K562 (cell line): Measurements from ENCODE around the gene ST8SIA2. TPM values are rescaled to one million over a fixed set of nuclear protein-coding genes. Genes with fewer than 3 reads are reported as not detected.

Experiments
- ATAC-seq: fragments of 200-7000 bp; cut with Tn5 transposase; 3 replicates; pipeline ENCODE4 v1.9.1; 2020; ENCODE audit warnings: moderate library complexity
- BruUV-seq: library from RNA; stranded (reverse); fragments of 400-500 nt; replicated peaks from 2 replicates; lab custom pipeline; 2021; lab: Mats Ljungman, UMichigan
- CTCF ChIA-PET: fragments of 300-600 bp; formaldehyde crosslinking; extraction: SDS; loops from one replicate; lab custom pipeline; 2021; ENCODE audit warnings: low intra/inter-chr PET ratio; lab: Yijun Ruan, JAX
- POLR2A ChIA-PET: fragments of 300-600, 350-650 bp; sonication (Branson Sonifier 250); formaldehyde crosslinking; extraction: SDS; loops from one replicate; lab custom pipeline; 2021; ENCODE audit warnings: antibody characterized with exemption, inconsistent platforms; lab: Yijun Ruan, JAX
- DNase-seq, 4 experiments: peaks; one replicate each; pipeline versions ENCODE4 v3.0.0 to v3.0.0-alpha.2; 2011 to 2018; ENCODE audit warnings: low spot score in 3 of 4, mixed read lengths in 3 of 4; ENCODE audit errors: extremely low read depth in 1 of 4
- FAIRE-seq: peaks from 2 replicates; lab custom pipeline; 2011; peaks lifted over from hg19 to GRCh38; lab: Jason Lieb, UNC
- H2AFZ ChIP-seq: 2 replicates; pipeline ENCODE4 v1.6.0; 2011; ENCODE audit warnings: low read depth, low read length, control low read depth, inconsistent platforms
- H3K27ac ChIP-seq: fragments of 200-600 bp; 3 replicates; pipeline ENCODE4 v1.8.0; 2011; ENCODE audit warnings: low read depth, mild to moderate bottlenecking, control low read depth, inconsistent platforms, low read length, moderate library complexity, mixed read lengths; ENCODE audit errors: extremely low read depth
- H3K27me3 ChIP-seq, 2 experiments: fragments of 300-600 bp in 1 of 2; 2 replicates in 1 of 2; 3 replicates in 1 of 2; pipeline versions ENCODE4 v1.6.0 to v1.8.0; 2011; ENCODE audit warnings: inconsistent platforms in 2 of 2, low read length in 2 of 2, mild to moderate bottlenecking in 1 of 2, mixed read lengths in 1 of 2, moderate library complexity in 1 of 2; ENCODE audit not compliant: control insufficient read depth in 2 of 2, insufficient read depth in 2 of 2
- H3K36me3 ChIP-seq: fragments of 300-600 bp; 3 replicates; pipeline ENCODE4 v1.8.0; 2011; ENCODE audit warnings: mild to moderate bottlenecking, low read length, inconsistent platforms; ENCODE audit not compliant: control insufficient read depth, insufficient read depth
- H3K4me1 ChIP-seq, 2 experiments: fragments of 200-600 bp in 1 of 2; replicated peaks in 1 of 2; 2 replicates in 1 of 2; 3 replicates in 1 of 2; pipeline versions ENCODE4 v1.5.1 to v1.8.0; 2011; ENCODE audit warnings: inconsistent platforms in 2 of 2, low read length in 2 of 2, mild to moderate bottlenecking in 1 of 2, mixed read lengths in 1 of 2, moderate library complexity in 1 of 2; ENCODE audit not compliant: control insufficient read depth in 2 of 2, insufficient read depth in 2 of 2
- H3K4me2 ChIP-seq: 2 replicates; pipeline ENCODE4 v1.6.1; 2011; ENCODE audit warnings: low read length, control low read depth, inconsistent platforms, mixed read lengths; ENCODE audit not compliant: insufficient read depth
- H3K4me3 ChIP-seq: fragments of 200-600 bp; sonication (generic), shearing (Covaris generic); 2 replicates; pipeline ENCODE4 v1.5.1; 2016; ENCODE audit warnings: control low read depth, inconsistent platforms
- H3K79me2 ChIP-seq: fragments of 200-600 bp; 3 replicates; pipeline ENCODE4 v1.8.0; 2011; ENCODE audit warnings: low read length, inconsistent platforms; ENCODE audit not compliant: control insufficient read depth, insufficient read depth
- H3K9ac ChIP-seq, 2 experiments: 2 replicates each; pipeline versions ENCODE4 v1.6.0 to v1.6.1; 2011; ENCODE audit warnings: low read depth in 2 of 2, low read length in 2 of 2, control low read depth in 1 of 2, inconsistent platforms in 1 of 2, mild to moderate bottlenecking in 1 of 2, mixed read lengths in 1 of 2; ENCODE audit not compliant: insufficient read depth in 1 of 2
- H3K9me1 ChIP-seq: one replicate; pipeline ENCODE4 v1.6.0; 2011; ENCODE audit warnings: inconsistent platforms, mild to moderate bottlenecking, low read length, moderate library complexity; ENCODE audit not compliant: control insufficient read depth, insufficient read depth
- H3K9me3 ChIP-seq: replicated peaks from 2 replicates; pipeline ENCODE4 v1.5.1; 2011; ENCODE audit warnings: low read depth, low read length, inconsistent platforms; ENCODE audit not compliant: control insufficient read depth, insufficient read depth
- H4K20me1 ChIP-seq: replicated peaks from 2 replicates; pipeline ENCODE4 v1.6.1; 2011; ENCODE audit warnings: low read length, inconsistent platforms, mixed read lengths; ENCODE audit not compliant: control insufficient read depth, insufficient read depth
- PRPF4 ChIP-seq: fragments of 200-400 bp; formaldehyde crosslinking; IDR thresholded peaks from one replicate; pipeline ENCODE4 v1.6.1; 2017; ENCODE audit warnings: low read length, low read depth, mild to moderate bottlenecking; ENCODE audit not compliant: insufficient read depth, poor library complexity, severe bottlenecking
- ZNF12 ChIP-seq: sonication (generic); formaldehyde crosslinking; IDR thresholded peaks from 2 replicates; pipeline ENCODE4 v1.4.0; 2020; ENCODE audit warnings: mild to moderate bottlenecking, missing genetic modification reagents
- ZNF644 ChIP-seq: fragments of 200-800 bp; sonication (Bioruptor generic); IDR thresholded peaks from 2 replicates; pipeline ENCODE4 v1.6.1; 2016; ENCODE audit warnings: low read depth, missing genetic modification characterization, missing compliant biosample characterization
- WGBS: fragments of 100-300 bp; shearing (Covaris generic); methylation state at CpG from one replicate; pipeline ENCODE4 v1.1.6; 2016; ENCODE audit warnings: low coverage, mixed read lengths; ENCODE audit not compliant: insufficient coverage; ENCODE audit errors: missing lambda C conversion rate; 5-methylcytosine and 5-hydroxymethylcytosine counted together
- in situ Hi-C: fragments of 300-500 bp; cut with MboI; formaldehyde crosslinking; loops from 4 replicates; pipeline ENCODE4 v1.15.0; 2018; ENCODE audit warnings: inconsistent platforms, mixed read lengths
- intact Hi-C: fragments of 100-400 bp; cut with micrococcal nuclease; formaldehyde crosslinking; loops from 2 replicates; pipeline ENCODE4 v1.14.2; 2022
- polyA plus RNA-seq, 8 experiments: library from polyadenylated mRNA; depleted of rRNA in 4 of 8; stranded (reverse) in 5 of 8; unstranded in 3 of 8; fragments of >200 nt; fragmentation: Nextera tagmentation in 2 of 8; fragmentation: Illumina TruSeq in 1 of 8; extraction: Ambion mirVana in 2 of 8; extraction: Trizol in 1 of 8; gene quantifications; 2 replicates each; pipeline versions ENCODE4 v1.2.1 to v1.2.3, GENCODE V29; 2011 to 2014; ENCODE audit warnings: inconsistent platforms in 1 of 8, missing spikeins in 1 of 8
- small RNA-seq: library from RNA; depleted of rRNA; stranded (forward); fragments of <200 nt; gene quantifications from one replicate; pipeline ENCODE3, GENCODE V24; 2014
- total RNA-seq, 7 experiments: library from RNA; depleted of rRNA in 6 of 7; stranded (reverse); fragments of >200 nt in 6 of 7; fragmentation: Illumina TruSeq in 2 of 7; extraction: Trizol in 2 of 7; gene quantifications; 2 replicates each; pipeline versions ENCODE4 v1.2.1 to v1.2.3, GENCODE V29; 2011 to 2021; ENCODE audit warnings: low replicate concordance in 1 of 7

Gene ST8SIA2
- total and polyA plus RNA-seq, 9 of the 15 experiments (the other 6 are each of a cell fraction or from before 2014, with no cell fraction given): not detected

DNA sequence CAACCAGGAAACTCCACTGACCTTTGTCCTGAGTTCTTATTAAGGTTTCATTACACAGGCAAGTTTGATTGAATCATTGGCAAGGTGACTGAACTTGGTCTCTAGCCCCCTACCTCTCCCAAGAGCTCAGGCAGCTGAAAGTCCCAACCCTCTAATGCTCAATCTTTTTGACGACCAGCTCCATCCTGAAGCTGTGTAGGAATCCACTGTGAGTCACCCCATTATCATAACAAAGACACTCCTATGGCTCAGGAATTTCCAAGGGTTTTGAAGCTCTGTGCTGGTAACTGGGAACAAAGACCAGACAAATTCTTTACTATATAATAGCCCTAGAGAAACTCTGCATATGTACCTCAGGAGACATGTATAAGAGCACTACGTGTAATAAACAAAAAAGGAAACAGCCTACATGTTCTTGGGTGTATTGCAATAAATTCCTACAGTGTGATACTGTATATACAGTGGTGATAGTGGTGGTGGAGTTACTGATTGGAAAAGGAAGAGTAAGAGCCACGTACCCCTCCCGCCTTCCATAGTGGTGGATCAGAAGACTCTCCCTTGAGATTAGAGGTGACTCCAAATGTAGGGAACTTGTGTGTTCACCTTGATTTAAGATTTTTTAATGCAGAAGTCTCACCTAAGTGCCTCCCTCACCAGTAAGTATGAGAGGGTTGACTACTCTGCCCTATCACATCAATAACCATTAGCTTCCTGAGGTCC, 116.6 kb downstream of the ST8SIA2 start:
- no peaks in the 10 kb centered on the region for H3K36me3 ChIP-seq
- H3K27ac ChIP-seq: no peak overlapping the region
- H3K79me2 ChIP-seq: no peaks in the 10 kb centered on the region
- no peak for TF ChIP-seq PRPF4
- TF ChIP-seq ZNF644 (tag): no peak
- no peak for TF ChIP-seq ZNF12 (CRISPR knock-in tag)
- BruUV-seq: no TSS peak
- no peaks in the 10 kb centered on the region for H3K9me1 ChIP-seq
- H3K4me1 ChIP-seq: no peaks in the 10 kb centered on the region
- FAIRE-seq: no peak
- H3K27me3 ChIP-seq: peaks cover 0 to 6% of the 10 kb centered on the region in 2 experiments; a peak in 1 of 5 replicates
- DNase-seq: no peak
- no peak for ATAC-seq
- in situ Hi-C loops: no loop called here
- no peaks in the 10 kb centered on the region for H4K20me1 ChIP-seq
- H3K9me3 ChIP-seq: no peaks in the 10 kb centered on the region
- no peak overlapping the region for H3K4me2 ChIP-seq
- ChIA-PET CTCF (no interaction called here), POLR2A (no interaction called here)
- no peak overlapping the region for H3K4me3 ChIP-seq
- H3K9ac ChIP-seq: no peak overlapping the region
- 1% methylated on average over 4 of the region's 4 CpGs for WGBS
- intact Hi-C loops: no loop called here
- H2AFZ ChIP-seq: no peak overlapping the region

Small RNAs within 50 kb of the gene (small RNA-seq; reads per million reads assigned to genes)
- gene RF01233: not detected
